ENCODE results near the gene AP2A2.

GRCh38 chr11:981764-982163 lies 56.1 kb downstream of the AP2A2 start:
- no peak for TF ChIP-seq RAD21 (IDR thresholded peaks at IDR 0.05; ENCODE audit: low read length)
- no peak for TF ChIP-seq MXI1 (IDR thresholded peaks at IDR 0.05; ENCODE audit: borderline replicate concordance, low read depth, low read length)
- TF ChIP-seq CTCF (conservative IDR thresholded peaks at IDR 0.05; ENCODE audit: low read depth, low read length), result no peak
- TF ChIP-seq MAFK (IDR thresholded peaks at IDR 0.05; ENCODE audit: low read depth, low read length), result no peak
- no peak for TF ChIP-seq NFE2L2 (IDR thresholded peaks at IDR 0.05; ENCODE audit: low read depth, low read length)

All from IMR-90 (cell line).